HG03108 (cell line): ENCODE measurements around the gene TBCD.
A peak's percentile ranks its signal among the peaks of the same experiment; 100 is the strongest.

ENCODE experiments used
- ATAC-seq: cut with Tn5 transposase; IDR thresholded peaks from one replicate; pipeline ENCODE4 v1.9.1; 2021; ENCODE audit warnings: moderate library complexity; ENCODE audit not compliant: unreplicated experiment

The TBCD gene

GRCh38 chr17:82848022-82848592 lies 96.2 kb downstream of the TBCD start:
- ATAC-seq: no peak

GRCh38 chr17:82849076-82849945 lies 97.4 kb downstream of the TBCD start:
- ATAC-seq: no peak

DNA sequence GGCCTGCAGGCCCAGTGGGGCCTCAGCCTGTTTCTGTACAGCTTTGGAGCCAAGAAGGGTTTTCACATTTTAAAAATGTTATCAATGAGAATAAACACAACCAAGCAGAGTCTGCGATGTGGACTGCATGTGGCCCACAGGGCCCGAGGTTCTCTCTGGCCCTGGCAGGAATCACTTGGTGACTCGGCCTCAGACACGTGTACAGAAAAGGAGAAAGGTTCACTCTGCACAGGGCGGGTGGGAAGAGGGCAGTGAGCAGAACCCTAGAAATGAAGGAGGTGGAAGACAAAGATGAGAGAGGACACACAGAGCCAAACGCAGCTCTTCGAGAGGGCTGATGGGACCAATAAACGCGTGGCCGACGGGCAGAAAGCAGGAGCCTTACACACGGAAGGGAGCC lies 99.5 kb downstream of the TBCD start:
- no peak for ATAC-seq

- no peak for ATAC-seq
Observed at GRCh38 chr17:82854226-82854625, 102.4 kb downstream of the TBCD start.

DNA sequence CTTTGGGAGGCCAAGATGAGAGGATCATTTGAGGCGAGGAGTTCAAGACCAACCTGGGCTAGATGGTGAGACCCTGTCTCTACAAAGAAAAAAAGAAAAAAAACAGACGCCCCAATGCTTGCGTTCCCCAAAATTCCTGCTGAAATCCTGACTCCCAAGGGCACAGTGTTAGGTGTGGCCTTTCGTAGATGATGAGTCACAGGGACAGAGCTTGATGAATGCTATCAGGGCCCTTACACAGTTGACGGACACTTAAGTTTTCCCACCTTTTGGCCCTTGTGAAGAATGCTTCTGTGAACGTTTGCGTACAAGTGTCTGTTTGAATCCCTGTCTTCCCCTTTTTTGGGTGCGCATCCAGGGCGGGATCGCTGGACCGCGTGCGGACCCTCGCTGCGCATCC lies 104.5 kb downstream of the TBCD start:
- no peak for ATAC-seq

GRCh38 chr17:82858376-82859126 lies 106.7 kb downstream of the TBCD start:
- ATAC-seq: no peak

DNA sequence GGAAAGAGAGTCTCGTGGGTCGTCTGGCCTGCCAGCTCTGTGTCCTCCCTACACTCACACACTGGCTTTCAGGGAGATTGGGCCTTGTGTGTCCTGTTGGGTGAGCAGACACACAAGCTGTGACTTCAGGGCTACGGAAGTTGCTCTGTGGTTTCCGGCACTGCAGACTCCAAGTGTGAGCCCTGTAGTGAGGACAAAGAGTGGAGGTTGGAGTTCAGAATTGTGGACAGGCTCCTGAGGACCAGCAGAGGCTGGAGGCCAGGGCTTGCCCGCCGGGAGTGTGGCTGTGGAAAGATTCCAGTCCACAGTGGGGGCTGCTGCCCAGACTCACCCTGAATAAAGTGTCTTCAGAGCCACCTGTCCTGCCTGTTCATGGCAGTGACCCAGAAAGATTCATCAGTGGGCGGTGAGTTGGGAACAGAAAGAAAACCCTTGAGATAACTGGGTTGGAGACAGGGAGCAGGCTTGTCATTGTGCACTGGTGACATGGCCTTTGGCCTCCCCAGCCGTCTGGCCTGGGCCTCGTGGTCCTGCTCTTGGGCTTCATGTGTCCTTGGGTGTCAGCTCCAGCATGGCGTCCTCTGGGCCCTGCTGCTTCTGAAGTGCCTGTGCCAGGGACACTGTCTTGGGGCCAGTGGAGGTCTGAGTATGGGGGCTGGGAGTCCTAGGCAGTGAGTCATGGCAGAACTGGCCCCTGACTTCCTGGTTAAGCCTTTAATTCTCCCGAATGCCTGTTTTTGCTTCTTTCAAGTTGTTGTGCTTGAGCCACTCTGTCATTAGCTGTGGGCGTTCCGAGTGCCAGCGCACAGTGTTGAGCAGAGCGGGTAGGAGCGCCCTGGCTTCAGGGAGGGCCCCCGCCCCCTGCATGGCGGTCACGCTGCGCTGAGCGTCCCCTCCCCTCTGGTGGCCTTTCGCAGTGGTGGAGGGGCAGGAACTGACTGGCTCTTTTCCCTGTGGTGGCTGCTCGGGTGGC lies 107.9 kb downstream of the TBCD start:
- ATAC-seq: peak; percentile 29

GRCh38 chr17:82860606-82861392 lies 108.9 kb downstream of the TBCD start:
- no peak for ATAC-seq

- no peak for ATAC-seq
Observed at GRCh38 chr17:82861393-82861775, 109.5 kb downstream of the TBCD start.

- ATAC-seq: no peak
Observed at GRCh38 chr17:82862191-82862590, 110.3 kb downstream of the TBCD start.

GRCh38 chr17:82862737-82863382 lies 111.0 kb downstream of the TBCD start:
- no peak for ATAC-seq

DNA sequence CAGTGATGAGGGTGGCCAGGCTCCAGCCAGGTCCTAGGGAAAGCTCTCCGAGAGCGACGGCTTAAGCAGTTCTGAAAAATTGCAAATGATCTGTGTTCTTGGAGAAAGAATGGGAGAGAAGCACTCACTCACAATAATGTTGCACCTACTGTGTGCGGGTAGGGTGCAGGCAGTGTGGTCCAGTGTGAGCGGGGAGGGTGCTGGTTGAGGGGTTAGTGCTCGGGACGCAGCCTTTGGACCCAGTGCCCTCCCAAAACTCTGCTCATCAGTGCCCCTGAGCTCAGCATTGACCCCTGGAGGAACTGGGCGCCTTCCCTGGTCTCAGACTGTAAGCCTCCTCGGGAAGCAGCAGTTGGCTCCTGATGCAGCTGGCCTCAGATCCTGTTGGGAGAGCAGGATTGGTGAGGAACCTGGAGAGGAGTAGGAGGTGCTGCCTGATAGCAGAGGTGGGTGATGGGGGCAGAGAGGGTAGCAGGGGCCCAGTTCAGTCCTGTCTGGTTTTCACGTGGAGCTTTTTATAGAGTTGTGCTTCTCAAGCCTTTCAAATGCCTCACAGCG lies 111.6 kb downstream of the TBCD start:
- no peak for ATAC-seq

DNA sequence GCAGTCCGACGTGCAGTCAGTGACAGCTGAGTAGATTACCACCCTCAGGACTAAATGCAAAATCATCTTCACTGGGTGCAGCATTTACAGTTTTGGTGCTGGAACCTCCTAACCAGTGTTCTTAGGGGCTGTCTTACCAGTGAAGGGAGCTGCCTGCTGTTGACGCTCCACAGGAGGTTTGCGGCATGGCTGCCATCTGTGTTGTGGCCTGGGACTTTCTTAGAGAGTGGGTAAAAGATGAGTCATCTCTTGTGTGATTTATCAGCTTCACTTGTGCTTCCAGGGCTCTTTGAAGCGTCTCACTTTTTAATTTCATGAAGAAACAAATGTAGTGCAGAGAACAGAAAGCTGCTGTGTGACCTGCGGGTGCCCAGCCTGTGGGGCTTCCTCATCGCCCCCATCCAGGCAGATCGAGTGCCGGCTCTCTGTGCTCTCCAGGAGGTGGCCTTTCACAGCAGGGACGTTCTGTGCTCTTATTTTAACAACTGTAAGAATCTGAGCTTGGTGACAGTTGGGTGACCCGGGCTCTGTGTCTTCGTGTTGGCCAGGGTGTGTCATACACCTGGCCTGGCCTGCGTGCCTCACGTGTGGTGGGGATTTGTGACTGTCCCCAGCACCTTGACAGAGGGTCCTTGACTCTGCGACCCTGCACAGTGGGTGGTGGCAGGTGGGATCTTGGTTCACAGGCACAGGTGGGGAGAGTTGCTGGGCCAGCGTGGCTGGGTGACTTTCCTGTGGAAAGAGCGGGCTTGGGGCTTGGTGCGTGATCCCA lies 112.3 kb downstream of the TBCD start:
- ATAC-seq: peak; percentile 66

- ATAC-seq: no peak
Observed at GRCh38 chr17:82864713-82865248, 112.9 kb downstream of the TBCD start.

DNA sequence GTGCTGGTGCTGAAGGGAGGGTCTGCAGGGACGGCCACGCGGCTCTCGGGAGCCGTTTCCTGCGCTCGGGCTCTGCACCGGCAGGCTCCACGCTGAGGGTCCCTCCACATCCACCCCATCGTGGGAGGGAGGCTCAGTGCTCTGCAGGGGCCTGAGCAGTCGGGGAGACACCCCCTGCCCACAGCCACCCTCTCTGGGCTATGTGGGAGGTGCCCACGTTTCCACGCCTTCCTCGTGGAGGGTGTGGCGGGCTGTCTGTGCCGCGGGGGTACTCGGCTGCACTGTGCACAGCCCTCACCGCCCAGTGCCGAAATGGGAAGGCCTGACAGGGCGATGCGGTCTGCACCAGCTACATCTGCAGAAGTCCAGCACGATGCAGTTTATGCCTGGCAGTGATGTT lies 113.4 kb downstream of the TBCD start:
- ATAC-seq: no peak

GRCh38 chr17:82865774-82866395 lies 114.0 kb downstream of the TBCD start:
- no peak for ATAC-seq

GRCh38 chr17:82866590-82867191 lies 114.8 kb downstream of the TBCD start:
- no peak for ATAC-seq
